ENCODE measurements around the gene CRK. TPM values are rescaled to one million over a fixed set of nuclear protein-coding genes. Genes with fewer than 3 reads are reported as not detected.
A peak's percentile ranks its signal among the peaks of the same experiment; 100 is the strongest.

Gene CRK
- total and polyA plus RNA-seq, 10 of the 15 experiments (the other 5 are each of a cell fraction or from before 2014, with no cell fraction given): 11.1 to 23.8 (median 20.5) TPM

DNA sequence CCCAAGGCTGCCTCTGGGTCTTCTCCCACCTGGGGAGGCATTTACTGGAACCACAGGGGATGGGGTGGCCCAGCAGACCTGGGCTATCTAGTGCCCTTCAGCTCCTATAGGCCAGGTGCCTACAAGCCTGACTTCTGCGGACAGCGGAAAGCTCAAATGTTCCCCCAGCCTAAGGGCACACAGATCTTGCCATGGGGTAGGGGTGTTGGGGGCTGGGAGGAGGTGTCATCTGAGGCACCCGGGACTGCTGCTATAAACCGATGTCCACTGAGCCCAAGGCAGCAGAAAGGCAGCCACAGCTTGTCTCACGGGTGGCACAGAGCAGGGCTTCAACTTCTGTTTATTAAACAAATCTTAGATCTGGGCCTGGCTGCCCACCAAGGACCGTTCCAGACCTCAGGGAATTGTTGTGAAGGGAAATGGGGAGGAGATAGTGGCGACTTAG, 32.8 kb upstream of the CRK start:
- H3K9ac ChIP-seq (ENCODE audit: control insufficient read depth, insufficient read depth, low read length): no peak overlapping the region
- TF ChIP-seq ZNF622 (IDR thresholded peaks at IDR 0.05): no peak
- TF ChIP-seq SREBF1 (IDR thresholded peaks at IDR 0.05; ENCODE audit: low read length): no peak
- no peak for TF ChIP-seq E2F8 (IDR thresholded peaks at IDR 0.05; ENCODE audit: low read depth, partially characterized antibody)
- TF ChIP-seq POU2F2 (IDR thresholded peaks at IDR 0.05; ENCODE audit: borderline replicate concordance, low read depth, low read length): no peak
- TF ChIP-seq TBL1XR1 (IDR thresholded peaks at IDR 0.05; ENCODE audit: low read depth, low read length): no peak
- TF ChIP-seq, protein P1, sequence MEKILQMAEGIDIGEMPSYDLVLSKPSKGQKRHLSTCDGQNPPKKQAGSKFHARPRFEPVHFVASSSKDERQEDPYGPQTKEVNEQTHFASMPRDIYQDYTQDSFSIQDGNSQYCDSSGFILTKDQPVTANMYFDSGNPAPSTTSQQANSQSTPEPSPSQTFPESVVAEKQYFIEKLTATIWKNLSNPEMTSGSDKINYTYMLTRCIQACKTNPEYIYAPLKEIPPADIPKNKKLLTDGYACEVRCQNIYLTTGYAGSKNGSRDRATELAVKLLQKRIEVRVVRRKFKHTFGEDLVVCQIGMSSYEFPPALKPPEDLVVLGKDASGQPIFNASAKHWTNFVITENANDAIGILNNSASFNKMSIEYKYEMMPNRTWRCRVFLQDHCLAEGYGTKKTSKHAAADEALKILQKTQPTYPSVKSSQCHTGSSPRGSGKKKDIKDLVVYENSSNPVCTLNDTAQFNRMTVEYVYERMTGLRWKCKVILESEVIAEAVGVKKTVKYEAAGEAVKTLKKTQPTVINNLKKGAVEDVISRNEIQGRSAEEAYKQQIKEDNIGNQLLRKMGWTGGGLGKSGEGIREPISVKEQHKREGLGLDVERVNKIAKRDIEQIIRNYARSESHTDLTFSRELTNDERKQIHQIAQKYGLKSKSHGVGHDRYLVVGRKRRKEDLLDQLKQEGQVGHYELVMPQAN (conservative IDR thresholded peaks at IDR 0.05): no peak
- POLR2A ChIA-PET: interaction anchor here (0.6 to 1.5 kb wide), 5 partner anchors 9 to 220 kb away, joined by 3 to 4 read pairs (median 3); partner anchors contain the start of gene INPP5K
- FAIRE-seq (no peak), DNase-seq (ENCODE audit: low read depth, low spot score) (no peak), ATAC-seq (no peak)
- H3K4me3 ChIP-seq: no peak overlapping the region
- H3K4me2 ChIP-seq (ENCODE audit: control insufficient read depth, insufficient read depth): peak overlapping the region; percentile 83
- peaks cover 12% of the 10 kb centered on the region for H3K79me2 ChIP-seq (ENCODE audit: control insufficient read depth, insufficient read depth, low read length)
- no peaks in the 10 kb centered on the region for H3K27me3 ChIP-seq (replicated peaks in 1 of 2; ENCODE audit: control insufficient read depth in 2 of 2, insufficient read depth in 2 of 2, low read length in 1 of 2)
- no TSS peak for BruUV-seq (replicated peaks)
- H3K9me3 ChIP-seq (replicated peaks; ENCODE audit: control insufficient read depth, insufficient read depth, low read length): no peaks in the 10 kb centered on the region
- no peak overlapping the region for H3K27ac ChIP-seq (ENCODE audit: control insufficient read depth, insufficient read depth)
- WGBS (ENCODE audit: insufficient coverage, insufficient replicate concordance, low lambda C conversion rate, missing lambda C conversion rate): 96% methylated on average over 7 of the region's 7 CpGs
- H3K36me3 ChIP-seq (ENCODE audit: control insufficient read depth in 2 of 2, insufficient read depth in 2 of 2, low read length in 1 of 2): no peaks in the 10 kb centered on the region
- CTCF ChIA-PET: interaction anchor here (0.7 to 1.6 kb wide), 3 partner anchors 22 to 123 kb away, joined by 3 to 7 read pairs (median 3); no protein-coding TSS in a partner anchor
- H4K20me1 ChIP-seq (ENCODE audit: control insufficient read depth, insufficient read depth): no peaks in the 10 kb centered on the region
- intact Hi-C loops (cut with micrococcal nuclease; ENCODE audit: unreplicated experiment) (no loop called here), in situ Hi-C loops (cut with MboI) (no loop called here)
- no peak overlapping the region for H2AFZ ChIP-seq (ENCODE audit: control insufficient read depth, low read depth, low read length)
- SMC1A ChIA-PET (ENCODE audit: uncharacterized antibody, unreplicated experiment): interaction anchor here (1.4 to 3.9 kb wide), 2 partner anchors 91 to 123 kb away, joined by 5 to 20 read pairs; no protein-coding TSS in a partner anchor
- H3K4me1 ChIP-seq (ENCODE audit: control insufficient read depth, insufficient read depth, low read length): peaks cover 22% of the 10 kb centered on the region
- RAD21 ChIA-PET (ENCODE audit: unreplicated experiment): interaction anchor here (1.4 to 2.5 kb wide), 4 partner anchors 26 to 126 kb away, joined by 4 to 11 read pairs (median 7); partner anchors contain the start of gene INPP5K
